H1 (cell line): ENCODE data around the gene CLEC19A. TPM values are rescaled to one million over a fixed set of nuclear protein-coding genes. Genes with fewer than 3 reads are reported as not detected.
A peak's percentile ranks its signal among the peaks of the same experiment; 100 is the strongest.

Source experiments
- CTCF ChIA-PET: fragments of 300-600 bp; sonication (Branson Sonifier 250); formaldehyde crosslinking; loops from one replicate; lab custom pipeline; 2021; ENCODE audit not compliant: partially characterized antibody; lab: Charles Lee
- POLR2A ChIA-PET: fragments of 300-600 bp; sonication (Branson Sonifier 250); formaldehyde crosslinking; loops from one replicate; lab custom pipeline; 2021; ENCODE audit warnings: inconsistent platforms; ENCODE audit not compliant: partially characterized antibody; lab: Charles Lee
- DNase-seq, 2 experiments: peaks; one replicate each; pipeline versions ENCODE4 v3.0.0 to v3.0.0-alpha.2; 2010 to 2022; ENCODE audit warnings: low spot score in 2 of 2, low read depth in 1 of 2, mixed read lengths in 1 of 2
- FAIRE-seq: peaks from 2 replicates; lab custom pipeline; 2011; peaks lifted over from hg19 to GRCh38; lab: Jason Lieb, UNC
- H2AFZ ChIP-seq: 2 replicates; pipeline ENCODE4 v1.8.1; 2012; ENCODE audit warnings: low read length, inconsistent platforms
- H2AK5ac ChIP-seq: 2 replicates; pipeline ENCODE4 v1.6.1; 2013; ENCODE audit warnings: low read depth, low read length
- H2BK120ac ChIP-seq: replicated peaks from 2 replicates; pipeline ENCODE3; 2013; ENCODE audit warnings: low read depth, low read length, inconsistent platforms
- H2BK12ac ChIP-seq: 2 replicates; pipeline ENCODE4 v1.6.1; 2013; ENCODE audit warnings: low read depth, low read length
- H2BK15ac ChIP-seq: 2 replicates; pipeline ENCODE4 v1.6.1; 2013; ENCODE audit warnings: low read length
- H2BK20ac ChIP-seq: 2 replicates; pipeline ENCODE4 v1.6.1; 2013; ENCODE audit warnings: low read length
- H2BK5ac ChIP-seq: 2 replicates; pipeline ENCODE4 v1.6.1; 2013; ENCODE audit warnings: low read depth, low read length
- H3K14ac ChIP-seq: 2 replicates; pipeline ENCODE4 v1.6.1; 2013; ENCODE audit warnings: inconsistent platforms; ENCODE audit not compliant: insufficient read length
- H3K18ac ChIP-seq: 2 replicates; pipeline ENCODE4 v1.6.1; 2013; ENCODE audit warnings: low read length; ENCODE audit errors: extremely low read depth
- H3K23ac ChIP-seq: 2 replicates; pipeline ENCODE4 v1.6.1; 2013; ENCODE audit warnings: inconsistent platforms; ENCODE audit not compliant: insufficient read length
- H3K23me2 ChIP-seq: 2 replicates; pipeline ENCODE4 v1.6.1; 2013; ENCODE audit warnings: low read depth, low read length
- H3K27ac ChIP-seq: 2 replicates; pipeline ENCODE4 v1.6.1; 2011; ENCODE audit warnings: low read depth, low read length, inconsistent platforms
- H3K27me3 ChIP-seq, 4 experiments: replicated peaks in 1 of 4; 1 replicate in 1 of 4; 2 replicates in 3 of 4; pipeline versions ENCODE4 v1.6.1 to v1.8.1; 2011 to 2013; ENCODE audit warnings: low read length in 3 of 4, mild to moderate bottlenecking in 3 of 4, inconsistent platforms in 2 of 4, mixed read lengths in 2 of 4, moderate library complexity in 1 of 4; ENCODE audit not compliant: control insufficient read depth in 3 of 4, insufficient read depth in 3 of 4; ENCODE audit errors: extremely low read depth in 1 of 4
- H3K36me3 ChIP-seq, 4 experiments: 2 replicates each; pipeline versions ENCODE4 v1.6.1 to v1.8.1; 2011 to 2013; ENCODE audit warnings: mild to moderate bottlenecking in 4 of 4, low read length in 3 of 4, moderate library complexity in 2 of 4, control low read depth in 1 of 4, inconsistent platforms in 1 of 4; ENCODE audit not compliant: insufficient read depth in 4 of 4, control insufficient read depth in 2 of 4
- H3K4ac ChIP-seq: replicated peaks from 2 replicates; pipeline ENCODE3; 2013; ENCODE audit warnings: low read length, low read depth, mixed read lengths, inconsistent platforms; ENCODE audit not compliant: insufficient read length
- H3K4me1 ChIP-seq, 4 experiments: replicated peaks in 1 of 4; 1 replicate in 1 of 4; 2 replicates in 3 of 4; pipeline versions ENCODE4 v1.6.1 to v1.8.1; 2011 to 2013; ENCODE audit warnings: low read length in 3 of 4, inconsistent platforms in 2 of 4, mixed read lengths in 1 of 4; ENCODE audit not compliant: insufficient read depth in 4 of 4, control insufficient read depth in 3 of 4
- H3K4me2 ChIP-seq, 2 experiments: 2 replicates each; pipeline versions ENCODE4 v1.6.1 to v1.8.1; 2011 to 2013; ENCODE audit warnings: low read depth in 2 of 2, low read length in 2 of 2, control low read depth in 1 of 2, inconsistent platforms in 1 of 2, mild to moderate bottlenecking in 1 of 2; ENCODE audit not compliant: insufficient read depth in 1 of 2
- H3K4me3 ChIP-seq, 4 experiments: fragments of 200-600, 300-600 bp in 1 of 4; sonication (generic), shearing (Covaris generic), sonication (Bioruptor Twin) in 1 of 4; 2 replicates each; pipeline versions ENCODE4 v1.5.1 to v1.8.1; 2011 to 2016; ENCODE audit warnings: low read length in 4 of 4, low read depth in 3 of 4, control low read depth in 2 of 4, inconsistent platforms in 2 of 4, mild to moderate bottlenecking in 2 of 4, mixed read lengths in 1 of 4, moderate library complexity in 1 of 4; ENCODE audit not compliant: insufficient read depth in 2 of 4; ENCODE audit errors: extremely low read depth in 1 of 4
- H3K56ac ChIP-seq: replicated peaks from 2 replicates; pipeline ENCODE3; 2013; ENCODE audit warnings: low read depth, mild to moderate bottlenecking, mixed read lengths, low read length, inconsistent platforms; ENCODE audit not compliant: insufficient read length
- H3K79me1 ChIP-seq: 2 replicates; pipeline ENCODE4 v1.6.1; 2013; ENCODE audit warnings: low read depth, low read length, control low read depth
- H3K79me2 ChIP-seq, 2 experiments: 2 replicates each; pipeline versions ENCODE4 v1.6.1 to v1.8.1; 2012 to 2013; ENCODE audit warnings: low read length in 2 of 2, mild to moderate bottlenecking in 2 of 2, inconsistent platforms in 1 of 2; ENCODE audit not compliant: insufficient read depth in 2 of 2, control insufficient read depth in 1 of 2
- H3K9ac ChIP-seq, 4 experiments: replicated peaks in 1 of 4; 1 replicate in 1 of 4; 2 replicates in 3 of 4; pipeline versions ENCODE4 v1.6.1 to v1.8.1; 2011 to 2013; ENCODE audit warnings: low read depth in 3 of 4, low read length in 3 of 4, control low read depth in 2 of 4, mild to moderate bottlenecking in 2 of 4, moderate library complexity in 2 of 4, inconsistent platforms in 1 of 4; ENCODE audit errors: extremely low read depth in 1 of 4
- H3K9me3 ChIP-seq, 2 experiments: 2 replicates each; pipeline versions ENCODE4 v1.6.1 to v1.8.1; 2012 to 2013; ENCODE audit warnings: mild to moderate bottlenecking in 2 of 2, moderate library complexity in 2 of 2, control low read depth in 1 of 2, inconsistent platforms in 1 of 2, low read depth in 1 of 2, low read length in 1 of 2, mixed read lengths in 1 of 2; ENCODE audit not compliant: insufficient read depth in 2 of 2
- H4K20me1 ChIP-seq, 2 experiments: replicated peaks in 1 of 2; 2 replicates each; pipeline versions ENCODE3 to v1.8.1; 2011 to 2013; ENCODE audit warnings: inconsistent platforms in 2 of 2, low read length in 2 of 2, mild to moderate bottlenecking in 1 of 2; ENCODE audit not compliant: insufficient read depth in 2 of 2, control insufficient read depth in 1 of 2
- H4K5ac ChIP-seq: 2 replicates; pipeline ENCODE4 v1.6.1; 2013; ENCODE audit warnings: low read length, low read depth, mixed read lengths, inconsistent platforms; ENCODE audit not compliant: insufficient read length
- H4K8ac ChIP-seq: 2 replicates; pipeline ENCODE4 v1.8.0; 2013; ENCODE audit warnings: mild to moderate bottlenecking, moderate library complexity, low read length, inconsistent platforms; ENCODE audit not compliant: insufficient read depth; ENCODE audit errors: extremely low read depth
- H4K91ac ChIP-seq: replicated peaks from 2 replicates; pipeline ENCODE3; 2013; ENCODE audit warnings: low read length, mixed read lengths, inconsistent platforms; ENCODE audit not compliant: insufficient read length
- EGR1 ChIP-seq: IDR thresholded peaks from 2 replicates; pipeline ENCODE4 v1.6.1; 2011; ENCODE audit warnings: low read depth, low read length, borderline replicate concordance
- FOSL1 ChIP-seq: IDR thresholded peaks from 2 replicates; pipeline ENCODE4 v1.6.1; 2011; ENCODE audit warnings: mild to moderate bottlenecking, low read depth, low read length, moderate library complexity; ENCODE audit not compliant: insufficient read depth
- JUND ChIP-seq: IDR thresholded peaks from 2 replicates; pipeline ENCODE4 v1.6.1; 2011; ENCODE audit warnings: mild to moderate bottlenecking, improper control_type of control experiment, low read length
- NANOG ChIP-seq: IDR thresholded peaks from 2 replicates; pipeline ENCODE4 v1.6.1; 2011; ENCODE audit warnings: low read length, low read depth, mild to moderate bottlenecking, inconsistent platforms; ENCODE audit not compliant: insufficient read depth, poor library complexity, severe bottlenecking
- POLR2A ChIP-seq, 2 experiments: IDR thresholded peaks; 1 replicate in 1 of 2; 2 replicates in 1 of 2; pipeline ENCODE4 v1.6.1; 2011; ENCODE audit warnings: low read depth in 2 of 2, low read length in 2 of 2, mild to moderate bottlenecking in 2 of 2; ENCODE audit errors: control extremely low read depth in 1 of 2
- SIRT6 ChIP-seq: IDR thresholded peaks from one replicate; pipeline ENCODE4 v1.7.1; 2012; ENCODE audit warnings: low read length, inconsistent platforms
- TAF1 ChIP-seq: IDR thresholded peaks from 2 replicates; pipeline ENCODE4 v1.6.1; 2011; ENCODE audit warnings: mild to moderate bottlenecking, low read depth, low read length
- WGBS, 2 experiments: shearing (Covaris generic) in 1 of 2; methylation state at CpG; one replicate each; pipeline versions ENCODE4 v1.1.6 to v1.1.7; 2013 to 2015; ENCODE audit warnings: low lambda C conversion rate in 2 of 2, mixed read lengths in 2 of 2, inconsistent platforms in 1 of 2, low coverage in 1 of 2, missing lambda C conversion rate in 1 of 2; ENCODE audit not compliant: insufficient replicate concordance in 2 of 2, insufficient coverage in 1 of 2, insufficient read length in 1 of 2; ENCODE audit errors: extremely low coverage in 1 of 2, missing lambda C conversion rate in 1 of 2; 5-methylcytosine and 5-hydroxymethylcytosine counted together
- polyA plus RNA-seq, 7 experiments: library from polyadenylated mRNA; depleted of rRNA in 3 of 7; stranded (reverse) in 5 of 7; unstranded in 2 of 7; fragments of >200 nt in 5 of 7; fragments of 200-250 nt in 2 of 7; gene quantifications; 1 replicate in 5 of 7; 2 replicates in 1 of 7; 4 replicates in 1 of 7; pipeline versions ENCODE4 v1.2.1 to v1.2.3, GENCODE V29; 2011 to 2013; ENCODE audit warnings: missing spikeins in 2 of 7, mixed read lengths in 2 of 7
- total RNA-seq: library from RNA; stranded (reverse); fragmentation: NEBNext Ultra II Directional; extraction: Animal tissue kit (Norgen Biotek cat#: 25700); gene quantifications from 2 replicates; pipeline ENCODE4 v1.2.1, GENCODE V29; 2021

CLEC19A gene
- total and polyA plus RNA-seq, 2 of the 8 experiments (the other 6 are each of a cell fraction or from before 2014, with no cell fraction given) = 0.35 to 0.88 TPM

- Histone ChIP-seq H3K27me3 (no peaks in the 10 kb centered on the region), H2BK12ac (peak overlapping the region; percentile 55; the same call in 1 of the 2 replicates), H2BK5ac (no peak overlapping the region), H4K8ac (no peak overlapping the region), H2AFZ (no peak overlapping the region), H3K79me1 (no peaks in the 10 kb centered on the region), H3K4me3 (no peak overlapping the region), H3K4me1 (no peaks in the 10 kb centered on the region), H3K9me3 (peaks cover 4 to 16% of the 10 kb centered on the region in 2 experiments; a peak in 3 of 4 replicates), H2AK5ac (no peak overlapping the region), H2BK15ac (no peak overlapping the region), H4K91ac (no peak overlapping the region), H3K4me2 (no peak overlapping the region), H4K20me1 (no peaks in the 10 kb centered on the region), H2BK20ac (no peak overlapping the region), H3K14ac (no peak overlapping the region), H3K23me2 (no peaks in the 10 kb centered on the region), H3K79me2 (no peaks in the 10 kb centered on the region), H2BK120ac (no peak overlapping the region), H3K4ac (no peak overlapping the region), H3K56ac (no peak overlapping the region), H3K18ac (no peak overlapping the region), H3K36me3 (no peaks in the 10 kb centered on the region), H3K27ac (no peak overlapping the region), H3K23ac (no peak overlapping the region), H3K9ac (no peak overlapping the region), H4K5ac (no peak overlapping the region)
- FAIRE-seq (no peak), DNase-seq (no peak)
- 90% methylated on average over 12 of the region's 13 CpGs; no CpG with 5 or more reads in 1 of the 2 experiments for WGBS, 2 experiments
- no peak for TF ChIP-seq JUND
- no peak for TF ChIP-seq NANOG
- TF ChIP-seq FOSL1 = no peak
- no peak for TF ChIP-seq EGR1
- no peak for TF ChIP-seq SIRT6
- no peak for TF ChIP-seq POLR2A (IDR thresholded peaks at IDR 0.05; ENCODE audit: control extremely low read depth in 1 of 2, low read depth in 2 of 2, low read length in 2 of 2)
- TF ChIP-seq TAF1 = no peak
- ChIA-PET POLR2A (interaction anchor here (0.6 to 2.0 kb wide), 3 partner anchors 9 to 115 kb away, joined by 3 to 4 read pairs (median 3); no protein-coding TSS in a partner anchor), CTCF (interaction anchor here (0.7 to 2.9 kb wide), 7 partner anchors 11 to 60 kb away, joined by 3 to 12 read pairs (median 3); no protein-coding TSS in a partner anchor)
Measured at GRCh38 chr16:19239511-19240155, 45.9 kb upstream of the CLEC19A start.
